Stimulated activated CD8-positive, alpha-beta memory T cell treated with anti-CD3 and anti-CD28 coated beads, Interleukin-4, amount 100 ng/mL, for 48 hours (primary cell): ENCODE data around the gene ETV7.

Experiments
- DNase-seq: peaks from one replicate; pipeline ENCODE4 v3.0.0-alpha.2; 2020

ETV7 gene

GRCh38 chr6:36318690-36319435, 68.6 kb downstream of the ETV7 start:
- no peak for DNase-seq

GRCh38 chr6:36317623-36318022, 69.8 kb downstream of the ETV7 start:
- no peak for DNase-seq
